GM23338 (cell line): ENCODE results near the gene CDC27. TPM values are rescaled to one million over a fixed set of nuclear protein-coding genes. Genes with fewer than 3 reads are reported as not detected.

ENCODE experiments used
- ATAC-seq: fragments of 200-7000 bp; cut with Tn5 transposase; 3 replicates; pipeline ENCODE4 v1.9.1; 2020
- DNase-seq: peaks from one replicate; pipeline ENCODE4 v3.0.0-alpha.2; 2015; ENCODE audit warnings: low spot score
- H2AFZ ChIP-seq: fragments of 200-600 bp; sonication (generic); 2 replicates; pipeline ENCODE4 v1.8.0; 2016; ENCODE audit warnings: antibody characterized with exemption, mild to moderate bottlenecking, moderate library complexity
- H3F3A ChIP-seq: fragments of 200-600 bp; sonication (generic); replicated peaks from 2 replicates; pipeline ENCODE4 v1.8.0; 2017; ENCODE audit warnings: antibody characterized with exemption, mixed run types, low read depth
- H3K27ac ChIP-seq: fragments of 200-600 bp; sonication (generic); 2 replicates; pipeline ENCODE4 v1.6.1; 2016; ENCODE audit warnings: low read depth
- H3K27me3 ChIP-seq: fragments of 200-600 bp; sonication (generic); 2 replicates; pipeline ENCODE4 v1.8.0; 2016; ENCODE audit warnings: mild to moderate bottlenecking, mixed run types, moderate library complexity; ENCODE audit not compliant: insufficient read depth
- H3K36me3 ChIP-seq: fragments of 200-600 bp; sonication (generic); 2 replicates; pipeline ENCODE4 v1.8.0; 2016; ENCODE audit warnings: mild to moderate bottlenecking; ENCODE audit not compliant: insufficient read depth
- H3K4me1 ChIP-seq: fragments of 200-600 bp; sonication (generic); 2 replicates; pipeline ENCODE4 v1.8.0; 2016; ENCODE audit warnings: mild to moderate bottlenecking, moderate library complexity; ENCODE audit not compliant: insufficient read depth
- H3K4me2 ChIP-seq: fragments of 200-600 bp; sonication (generic); 2 replicates; pipeline ENCODE4 v1.7.1; 2017; ENCODE audit warnings: mixed run types
- H3K4me3 ChIP-seq: fragments of 200-600 bp; sonication (generic); 2 replicates; pipeline ENCODE4 v1.6.1; 2016; ENCODE audit warnings: mixed run types
- H3K79me2 ChIP-seq: fragments of 200-600 bp; sonication (generic); replicated peaks from 2 replicates; pipeline ENCODE4 v1.8.0; 2017; ENCODE audit warnings: mild to moderate bottlenecking; ENCODE audit not compliant: insufficient read depth
- H3K9me2 ChIP-seq: fragments of 200-600 bp; sonication (generic); 2 replicates; pipeline ENCODE4 v1.8.0; 2017; ENCODE audit not compliant: insufficient read depth
- H4K20me1 ChIP-seq: fragments of 200-600 bp; sonication (generic); replicated peaks from 2 replicates; pipeline ENCODE4 v1.8.0; 2017; ENCODE audit warnings: mild to moderate bottlenecking; ENCODE audit not compliant: insufficient read depth
- H3K27ac Mint-ChIP-seq: 2 replicates; pipeline ENCODE4 v1.8.0; 2020; ENCODE audit warnings: inconsistent platforms, mild to moderate bottlenecking, moderate library complexity, mixed read lengths
- H3K27me3 Mint-ChIP-seq: 3 replicates; pipeline ENCODE4 v1.8.0; 2022; ENCODE audit warnings: low read depth, mild to moderate bottlenecking, moderate library complexity, mixed read lengths, inconsistent platforms; ENCODE audit not compliant: insufficient read depth, poor library complexity
- H3K36me3 Mint-ChIP-seq: 3 replicates; pipeline ENCODE4 v1.8.0; 2021; ENCODE audit warnings: low read depth, mild to moderate bottlenecking, inconsistent platforms, moderate library complexity, mixed read lengths
- H3K4me1 Mint-ChIP-seq: 3 replicates; pipeline ENCODE4 v1.8.0; 2020; ENCODE audit warnings: mild to moderate bottlenecking, inconsistent platforms, mixed read lengths
- H3K4me3 Mint-ChIP-seq: 3 replicates; pipeline ENCODE4 v1.8.0; 2021; ENCODE audit warnings: moderate library complexity, mild to moderate bottlenecking, inconsistent platforms, mixed read lengths
- H3K9me3 Mint-ChIP-seq: 3 replicates; pipeline ENCODE4 v1.8.0; 2020; ENCODE audit warnings: moderate library complexity, mild to moderate bottlenecking, inconsistent platforms, mixed read lengths
- CREB1 ChIP-seq: fragments of 250-450 bp; sonication (Bioruptor Pico); IDR thresholded peaks from 2 replicates; pipeline ENCODE4 v1.5.0; 2020; ENCODE audit warnings: low read depth, mild to moderate bottlenecking, moderate library complexity
- CTCF ChIP-seq, 2 experiments: fragments of 200-600 bp in 1 of 2; sonication (generic) in 1 of 2; conservative IDR thresholded peaks; 2 replicates each; pipeline versions ENCODE4 v1.5.1 to v1.6.1; 2016 to 2017; ENCODE audit warnings: antibody characterized with exemption in 2 of 2, low read depth in 2 of 2, mild to moderate bottlenecking in 2 of 2, moderate library complexity in 1 of 2
- ETS1 ChIP-seq: IDR thresholded peaks from 2 replicates; pipeline ENCODE4 v1.6.1; 2016; ENCODE audit warnings: antibody characterized with exemption
- EZH2 ChIP-seq: fragments of 200-600 bp; sonication (generic); IDR thresholded peaks from one replicate; pipeline ENCODE4 v1.8.0; 2017; ENCODE audit warnings: antibody characterized with exemption, mild to moderate bottlenecking, low read depth; ENCODE audit not compliant: unreplicated experiment
- EZH2phosphoT487 ChIP-seq: fragments of 200-600 bp; sonication (generic); IDR thresholded peaks from one replicate; pipeline ENCODE4 v1.8.1; 2018; ENCODE audit warnings: antibody characterized with exemption; ENCODE audit not compliant: unreplicated experiment
- JUNB ChIP-seq: IDR thresholded peaks from one replicate; pipeline ENCODE4 v1.6.1; 2016; ENCODE audit warnings: antibody characterized with exemption; ENCODE audit not compliant: unreplicated experiment
- NANOG ChIP-seq: IDR thresholded peaks from 2 replicates; pipeline ENCODE4 v1.6.1; 2016; ENCODE audit warnings: antibody characterized with exemption, borderline replicate concordance
- POLR2AphosphoS5 ChIP-seq: IDR thresholded peaks from 2 replicates; pipeline ENCODE4 v1.6.1; 2016; ENCODE audit warnings: antibody characterized with exemption, low read depth
- STAT1 ChIP-seq: IDR thresholded peaks from one replicate; pipeline ENCODE4 v1.6.1; 2016; ENCODE audit warnings: antibody characterized with exemption; ENCODE audit not compliant: unreplicated experiment
- ZNF114 ChIP-seq: fragments of 250-450 bp; sonication (Bioruptor Pico); IDR thresholded peaks from 2 replicates; pipeline ENCODE4 v1.5.0; 2020; ENCODE audit warnings: mild to moderate bottlenecking, moderate library complexity
- ZNF331 ChIP-seq: fragments of 250-450 bp; sonication (Bioruptor Pico); IDR thresholded peaks from 2 replicates; pipeline ENCODE4 v1.5.0; 2020; ENCODE audit warnings: low read depth, mild to moderate bottlenecking, moderate library complexity
- ZNF462 ChIP-seq: fragments of 250-450 bp; sonication (Bioruptor Pico); IDR thresholded peaks from 2 replicates; pipeline ENCODE4 v1.5.0; 2020; ENCODE audit warnings: mild to moderate bottlenecking, moderate library complexity
- polyA plus RNA-seq: library from polyadenylated mRNA; unstranded; fragments of >200 nt; fragmentation: Nextera tagmentation; extraction: Ambion mirVana; gene quantifications from 2 replicates; pipeline ENCODE4 v1.2.1, GENCODE V29; 2016
- total RNA-seq: library from RNA; depleted of rRNA; stranded (reverse); fragments of >200 nt; shearing (Covaris generic); gene quantifications from 2 replicates; pipeline ENCODE4 v1.2.3, GENCODE V29; 2014
- TF ChIP-seq, protein P1 (sequence below): IDR thresholded peaks from one replicate; pipeline ENCODE4 v1.6.1; 2018; ENCODE audit warnings: antibody characterized with exemption; ENCODE audit not compliant: unreplicated experiment

Gene CDC27
- total and polyA plus RNA-seq, 2 experiments from 2014 or later, result 49.7 to 85.5 TPM

DNA sequence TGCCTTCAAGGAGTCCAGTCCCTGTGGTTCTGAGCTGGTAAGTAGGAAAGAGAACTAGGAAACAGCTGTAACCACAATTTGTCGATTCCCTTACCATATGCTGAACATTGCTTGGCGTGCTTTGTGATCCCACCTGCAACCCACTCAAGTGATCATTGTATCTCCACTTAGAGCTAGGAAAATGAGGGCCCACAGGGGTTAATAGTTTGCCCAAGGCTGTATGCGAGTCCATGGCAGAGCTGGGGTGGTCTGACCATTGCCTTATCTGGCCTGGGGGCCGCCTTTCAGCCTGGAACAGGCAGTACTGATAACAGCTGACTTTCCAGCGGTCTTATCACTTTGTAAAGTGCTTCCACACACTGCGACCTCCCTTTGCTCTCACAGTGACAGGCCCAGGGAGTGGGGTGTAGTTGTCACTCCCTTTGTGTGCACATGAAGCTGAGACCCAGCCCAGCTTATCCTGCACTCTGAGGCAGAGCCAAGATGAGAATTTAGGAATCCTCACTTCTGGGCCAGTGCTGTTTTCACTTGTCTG is 29.9 kb upstream of the CDC27 start:
- Histone ChIP-seq H3K27me3 (no peaks in the 10 kb centered on the region), H3K36me3 (no peaks in the 10 kb centered on the region), H3F3A (no peaks in the 10 kb centered on the region), H4K20me1 (no peaks in the 10 kb centered on the region), H3K4me3 (no peak overlapping the region), H3K9me2 (no peaks in the 10 kb centered on the region), H2AFZ (0 out of 2 replicates have a peak overlapping the region, but pooled peaks have one; percentile 52), H3K4me1 (peaks cover 13% of the 10 kb centered on the region), H3K4me2 (no peak overlapping the region), H3K27ac (no peak overlapping the region), H3K79me2 (no peaks in the 10 kb centered on the region)
- H3K9me3 Mint-ChIP-seq, result peaks cover 8% of the 10 kb centered on the region
- no peak overlapping the region for H3K27ac Mint-ChIP-seq
- DNase-seq (no peak), ATAC-seq (no peak)
- TF ChIP-seq ETS1 (no peak), POLR2AphosphoS5 (no peak), JUNB (no peak), EZH2 (no peak), STAT1 (no peak), ZNF462 (CRISPR knock-in tag) (no peak), EZH2phosphoT487 (no peak), NANOG (no peak), ZNF331 (no peak), CTCF (conservative IDR thresholded peaks at IDR 0.05; ENCODE audit: low read depth in 2 of 2) (no peak), CREB1 (CRISPR knock-in tag) (no peak), ZNF114 (no peak)
- TF ChIP-seq, protein P1, sequence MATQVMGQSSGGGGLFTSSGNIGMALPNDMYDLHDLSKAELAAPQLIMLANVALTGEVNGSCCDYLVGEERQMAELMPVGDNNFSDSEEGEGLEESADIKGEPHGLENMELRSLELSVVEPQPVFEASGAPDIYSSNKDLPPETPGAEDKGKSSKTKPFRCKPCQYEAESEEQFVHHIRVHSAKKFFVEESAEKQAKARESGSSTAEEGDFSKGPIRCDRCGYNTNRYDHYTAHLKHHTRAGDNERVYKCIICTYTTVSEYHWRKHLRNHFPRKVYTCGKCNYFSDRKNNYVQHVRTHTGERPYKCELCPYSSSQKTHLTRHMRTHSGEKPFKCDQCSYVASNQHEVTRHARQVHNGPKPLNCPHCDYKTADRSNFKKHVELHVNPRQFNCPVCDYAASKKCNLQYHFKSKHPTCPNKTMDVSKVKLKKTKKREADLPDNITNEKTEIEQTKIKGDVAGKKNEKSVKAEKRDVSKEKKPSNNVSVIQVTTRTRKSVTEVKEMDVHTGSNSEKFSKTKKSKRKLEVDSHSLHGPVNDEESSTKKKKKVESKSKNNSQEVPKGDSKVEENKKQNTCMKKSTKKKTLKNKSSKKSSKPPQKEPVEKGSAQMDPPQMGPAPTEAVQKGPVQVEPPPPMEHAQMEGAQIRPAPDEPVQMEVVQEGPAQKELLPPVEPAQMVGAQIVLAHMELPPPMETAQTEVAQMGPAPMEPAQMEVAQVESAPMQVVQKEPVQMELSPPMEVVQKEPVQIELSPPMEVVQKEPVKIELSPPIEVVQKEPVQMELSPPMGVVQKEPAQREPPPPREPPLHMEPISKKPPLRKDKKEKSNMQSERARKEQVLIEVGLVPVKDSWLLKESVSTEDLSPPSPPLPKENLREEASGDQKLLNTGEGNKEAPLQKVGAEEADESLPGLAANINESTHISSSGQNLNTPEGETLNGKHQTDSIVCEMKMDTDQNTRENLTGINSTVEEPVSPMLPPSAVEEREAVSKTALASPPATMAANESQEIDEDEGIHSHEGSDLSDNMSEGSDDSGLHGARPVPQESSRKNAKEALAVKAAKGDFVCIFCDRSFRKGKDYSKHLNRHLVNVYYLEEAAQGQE, result no peak
- H3K36me3 Mint-ChIP-seq, result peaks cover under 1% of the 10 kb centered on the region; the same call in 2 of the 3 replicates
- H3K4me1 Mint-ChIP-seq, result peaks cover 16% of the 10 kb centered on the region
- H3K4me3 Mint-ChIP-seq, result no peak overlapping the region
- peaks cover 10% of the 10 kb centered on the region for H3K27me3 Mint-ChIP-seq
